ENCODE results near the gene TSPAN32. TPM values are rescaled to one million over a fixed set of nuclear protein-coding genes. Genes with fewer than 3 reads are reported as not detected.

Gene TSPAN32
- total RNA-seq, 1 experiment from 2014 or later = not detected

- Histone ChIP-seq H4K20me1 (ENCODE audit: insufficient read depth) (no peaks in the 10 kb centered on the region), H3K36me3 (ENCODE audit: control insufficient read depth in 1 of 2, insufficient read depth in 2 of 2, low read length in 2 of 2) (no peaks in the 10 kb centered on the region), H3K27me3 (ENCODE audit: insufficient read depth, low read length) (no peaks in the 10 kb centered on the region), H3K4me3 (replicated peaks in 1 of 2; ENCODE audit: low read depth in 1 of 2, low read length in 2 of 2) (no peak overlapping the region), H2AFZ (ENCODE audit: low read depth, low read length, poor library complexity, severe bottlenecking) (no peak overlapping the region), H3K27ac (ENCODE audit: low read depth, low read length) (no peak overlapping the region), H3K9me3 (ENCODE audit: control insufficient read depth in 1 of 2, insufficient read depth in 1 of 2, low read depth in 1 of 2, low read length in 2 of 2) (no peaks in the 10 kb centered on the region), H3K4me1 (ENCODE audit: control insufficient read depth in 1 of 2, insufficient read depth in 2 of 2, low read length in 2 of 2) (peaks cover 0 to 7% of the 10 kb centered on the region in 2 experiments; a peak in 1 of 4 replicates), H3K79me2 (ENCODE audit: insufficient read depth, low read length) (no peaks in the 10 kb centered on the region), H3K9me2 (ENCODE audit: insufficient read depth) (no peaks in the 10 kb centered on the region), H3K4me2 (ENCODE audit: low read length) (no peak overlapping the region), H3K9ac (ENCODE audit: low read length) (no peak overlapping the region)
- TF ChIP-seq YY1 (IDR thresholded peaks at IDR 0.05; ENCODE audit: extremely low read depth, insufficient replicate concordance, low read depth, low read length) (no peak), TCF7L2 (IDR thresholded peaks at IDR 0.05; ENCODE audit: borderline replicate concordance, extremely low read depth, insufficient read depth, insufficient read length) (no peak), EGR1 (IDR thresholded peaks at IDR 0.05; ENCODE audit: low read depth) (no peak), ZBTB33 (IDR thresholded peaks at IDR 0.05; ENCODE audit: extremely low read depth, insufficient replicate concordance, low read length) (no peak), FOSL1 (IDR thresholded peaks at IDR 0.05; ENCODE audit: low read depth) (no peak), POLR2AphosphoS5 (IDR thresholded peaks at IDR 0.05; ENCODE audit: low read depth, low read length) (no peak), CEBPB (IDR thresholded peaks at IDR 0.05; ENCODE audit: low read depth) (no peak), EZH2phosphoT487 (IDR thresholded peaks at IDR 0.05; ENCODE audit: borderline replicate concordance) (no peak), JUND (IDR thresholded peaks at IDR 0.05) (no peak), SRF (IDR thresholded peaks at IDR 0.05; ENCODE audit: low read depth) (no peak), SP1 (IDR thresholded peaks at IDR 0.05; ENCODE audit: low read depth) (no peak), EZH2 (IDR thresholded peaks at IDR 0.05) (no peak), ZNF274 (IDR thresholded peaks at IDR 0.05; ENCODE audit: low read depth, low read length) (no peak), SIN3A (IDR thresholded peaks at IDR 0.05; ENCODE audit: low read depth) (no peak)
- TF ChIP-seq, protein P1, sequence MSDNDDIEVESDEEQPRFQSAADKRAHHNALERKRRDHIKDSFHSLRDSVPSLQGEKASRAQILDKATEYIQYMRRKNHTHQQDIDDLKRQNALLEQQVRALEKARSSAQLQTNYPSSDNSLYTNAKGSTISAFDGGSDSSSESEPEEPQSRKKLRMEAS (IDR thresholded peaks at IDR 0.05) = no peak
- TF ChIP-seq, protein P2, sequence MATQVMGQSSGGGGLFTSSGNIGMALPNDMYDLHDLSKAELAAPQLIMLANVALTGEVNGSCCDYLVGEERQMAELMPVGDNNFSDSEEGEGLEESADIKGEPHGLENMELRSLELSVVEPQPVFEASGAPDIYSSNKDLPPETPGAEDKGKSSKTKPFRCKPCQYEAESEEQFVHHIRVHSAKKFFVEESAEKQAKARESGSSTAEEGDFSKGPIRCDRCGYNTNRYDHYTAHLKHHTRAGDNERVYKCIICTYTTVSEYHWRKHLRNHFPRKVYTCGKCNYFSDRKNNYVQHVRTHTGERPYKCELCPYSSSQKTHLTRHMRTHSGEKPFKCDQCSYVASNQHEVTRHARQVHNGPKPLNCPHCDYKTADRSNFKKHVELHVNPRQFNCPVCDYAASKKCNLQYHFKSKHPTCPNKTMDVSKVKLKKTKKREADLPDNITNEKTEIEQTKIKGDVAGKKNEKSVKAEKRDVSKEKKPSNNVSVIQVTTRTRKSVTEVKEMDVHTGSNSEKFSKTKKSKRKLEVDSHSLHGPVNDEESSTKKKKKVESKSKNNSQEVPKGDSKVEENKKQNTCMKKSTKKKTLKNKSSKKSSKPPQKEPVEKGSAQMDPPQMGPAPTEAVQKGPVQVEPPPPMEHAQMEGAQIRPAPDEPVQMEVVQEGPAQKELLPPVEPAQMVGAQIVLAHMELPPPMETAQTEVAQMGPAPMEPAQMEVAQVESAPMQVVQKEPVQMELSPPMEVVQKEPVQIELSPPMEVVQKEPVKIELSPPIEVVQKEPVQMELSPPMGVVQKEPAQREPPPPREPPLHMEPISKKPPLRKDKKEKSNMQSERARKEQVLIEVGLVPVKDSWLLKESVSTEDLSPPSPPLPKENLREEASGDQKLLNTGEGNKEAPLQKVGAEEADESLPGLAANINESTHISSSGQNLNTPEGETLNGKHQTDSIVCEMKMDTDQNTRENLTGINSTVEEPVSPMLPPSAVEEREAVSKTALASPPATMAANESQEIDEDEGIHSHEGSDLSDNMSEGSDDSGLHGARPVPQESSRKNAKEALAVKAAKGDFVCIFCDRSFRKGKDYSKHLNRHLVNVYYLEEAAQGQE (IDR thresholded peaks at IDR 0.05; ENCODE audit: low read depth) = no peak
- no peak for ATAC-seq
- CTCF ChIA-PET = no interaction called here
- DNase-seq (ENCODE audit: low read depth, low spot score) = no peak
- POLR2A ChIA-PET = no interaction called here
- BruUV-seq (replicated peaks) = no TSS peak
- RAD21 ChIA-PET (ENCODE audit: low non-redundant PET in 1 of 2, low total read pairs in 2 of 2, uncharacterized antibody in 2 of 2, unreplicated experiment in 2 of 2) = no interaction called here
- intact Hi-C loops (cut with micrococcal nuclease) = no loop called here
These were observed 28.0 kb upstream of the TSPAN32 start for GRCh38 chr11:2273771-2274170.

Measured in HCT116 (cell line).